HG03354 (cell line): ENCODE measurements around the gene HOXB6.

Experiments
- ATAC-seq: cut with Tn5 transposase; IDR thresholded peaks from one replicate; pipeline ENCODE4 v1.9.1; 2021; ENCODE audit warnings: mild to moderate bottlenecking; ENCODE audit not compliant: unreplicated experiment, poor library complexity, severe bottlenecking

Gene HOXB6

DNA sequence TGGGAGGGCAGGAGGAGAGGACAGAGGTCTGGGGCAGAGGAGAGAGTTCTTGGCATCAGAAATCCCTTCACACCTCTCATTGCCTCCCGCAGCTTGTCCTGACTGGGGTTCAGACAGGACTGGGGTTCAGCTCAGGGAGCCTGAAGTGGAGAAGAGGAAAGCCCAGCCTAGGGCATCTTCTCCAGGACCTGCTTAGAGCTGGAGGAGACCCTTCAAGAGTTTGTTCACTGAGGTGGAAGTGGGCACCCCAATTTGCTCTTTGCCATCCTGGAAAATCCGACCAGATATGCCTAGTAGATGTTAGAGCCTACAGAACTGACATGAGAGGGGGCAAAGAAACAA, 16.7 kb downstream of the HOXB6 start:
- ATAC-seq: no peak

DNA sequence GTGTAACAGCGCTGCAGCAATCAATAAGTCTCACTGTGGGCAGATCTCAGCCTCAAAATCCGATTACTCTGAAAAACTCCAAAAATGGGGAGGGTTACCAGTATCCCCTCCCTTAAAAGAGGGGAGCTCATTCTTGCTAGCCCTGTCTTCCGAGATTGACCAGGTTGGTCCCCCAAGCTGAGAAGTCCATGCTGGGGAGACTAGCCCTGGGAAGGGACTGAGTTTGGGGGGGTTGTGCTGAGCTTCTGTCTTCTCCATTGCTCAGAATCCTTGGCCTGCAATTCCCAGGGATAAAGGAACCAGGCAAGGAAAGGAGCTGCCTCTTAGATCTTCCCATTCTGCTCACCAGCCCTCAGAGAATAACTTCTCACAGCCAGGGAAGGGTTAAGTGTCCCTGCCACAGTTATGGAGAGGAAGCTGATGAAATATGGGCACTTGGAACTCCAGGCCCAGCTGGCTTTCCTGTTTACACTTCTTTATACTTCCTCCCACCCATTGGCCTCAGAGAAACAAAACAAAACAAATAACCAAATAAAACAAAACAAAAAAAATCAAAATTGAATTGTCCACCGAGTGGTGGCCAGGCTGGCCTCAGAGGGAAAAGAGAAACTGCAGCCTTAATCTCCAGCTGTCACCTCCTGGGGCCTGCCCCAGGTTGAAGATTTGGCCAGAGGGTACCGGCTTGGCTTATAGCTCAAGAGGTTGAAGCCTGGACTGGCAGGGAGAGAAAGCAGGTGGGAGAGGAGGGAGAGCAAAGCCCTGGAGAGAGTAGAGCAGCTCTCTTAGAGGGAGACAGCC, 17.3 kb downstream of the HOXB6 start:
- ATAC-seq: no peak

DNA sequence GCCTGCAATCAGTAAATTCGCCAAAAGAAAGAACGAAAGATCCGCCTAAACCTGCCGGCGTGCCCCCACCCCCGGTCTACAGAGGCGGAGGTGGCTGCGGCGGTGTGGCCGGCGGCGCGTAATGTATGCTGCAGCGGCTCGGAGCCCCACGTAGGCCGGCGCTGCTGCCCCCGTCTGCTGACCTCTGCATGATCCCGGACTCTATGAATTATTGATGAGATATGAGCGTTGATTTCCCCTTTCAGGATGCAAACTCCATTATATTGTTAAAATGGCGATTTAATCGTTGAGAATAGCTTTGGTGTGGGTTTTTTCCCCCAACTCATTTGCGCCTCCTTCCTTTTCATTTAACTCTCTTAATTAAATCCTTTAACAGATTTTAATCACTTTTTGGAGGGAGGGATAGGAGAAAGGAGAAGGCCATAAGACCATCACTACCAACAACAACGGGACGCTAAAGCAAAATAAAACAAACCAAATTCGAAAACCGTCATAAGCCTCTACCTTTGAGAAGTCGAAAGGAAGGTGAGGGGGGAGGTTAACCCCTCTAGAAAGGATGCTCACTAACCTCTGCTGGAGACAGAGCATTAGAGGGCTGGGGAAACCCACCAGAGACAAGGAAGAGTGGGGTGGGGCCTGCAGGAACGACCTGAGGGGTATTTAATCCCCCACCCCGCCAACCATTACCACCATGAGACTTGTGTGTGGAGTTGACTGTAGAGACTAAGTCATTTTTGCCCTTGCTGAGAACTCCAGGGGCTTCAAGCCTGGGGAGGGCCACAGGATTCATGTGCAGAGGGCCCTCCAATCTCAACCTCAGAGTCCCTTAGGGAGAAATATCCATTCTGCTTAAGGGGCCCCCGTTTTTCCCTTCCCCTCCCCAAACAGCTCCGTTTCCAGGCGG, 18.2 kb downstream of the HOXB6 start:
- ATAC-seq: no peak

DNA sequence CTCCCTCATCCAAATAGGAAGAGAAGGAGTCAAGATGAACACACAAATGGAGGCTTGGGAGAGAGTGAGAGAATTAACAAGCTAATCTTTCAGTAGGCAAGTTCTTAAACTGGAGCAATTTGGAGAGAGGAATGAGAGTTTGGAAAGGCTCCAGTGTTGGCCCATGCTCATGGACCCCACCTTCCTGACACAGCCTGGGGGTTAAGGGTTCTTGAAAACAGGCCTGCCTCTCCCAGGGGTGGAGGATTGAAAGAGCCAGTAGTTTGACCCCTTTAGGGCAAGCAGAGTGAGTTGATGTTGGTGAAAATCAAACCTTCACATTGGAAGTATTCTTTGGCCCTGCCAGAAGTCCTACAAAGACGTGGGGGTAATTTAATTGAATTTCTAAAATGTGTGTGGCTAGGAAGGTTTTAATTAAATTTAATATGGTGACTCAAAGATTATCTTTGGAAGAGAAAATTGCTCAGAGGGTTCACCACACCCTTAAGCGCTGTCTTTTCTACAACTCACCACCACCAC, 20.5 kb downstream of the HOXB6 start:
- ATAC-seq: no peak

DNA sequence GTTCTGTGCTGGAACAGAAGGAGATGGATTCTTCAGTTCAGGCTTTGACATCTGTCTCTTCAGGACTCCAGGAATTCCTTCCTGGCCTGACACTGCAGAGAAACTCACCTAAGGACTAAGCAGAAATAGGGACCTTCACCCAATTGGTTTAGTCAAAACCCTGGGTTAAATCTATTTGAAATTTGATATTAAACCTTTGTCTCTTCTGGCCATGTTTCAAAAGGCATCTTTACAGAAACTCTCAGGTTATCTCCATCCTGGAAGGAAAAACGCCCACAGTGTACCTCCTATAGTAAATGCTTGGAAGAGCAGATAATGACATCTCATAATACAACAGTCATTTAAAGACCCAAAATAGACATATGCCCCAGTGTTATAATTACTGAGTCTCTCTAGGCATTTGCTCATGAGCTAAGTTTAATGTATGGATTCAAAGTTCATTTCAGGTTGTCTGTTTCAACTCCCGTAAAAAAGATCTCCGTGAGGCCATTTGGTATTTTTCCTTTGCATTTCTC, 21.0 kb downstream of the HOXB6 start:
- ATAC-seq: no peak

DNA sequence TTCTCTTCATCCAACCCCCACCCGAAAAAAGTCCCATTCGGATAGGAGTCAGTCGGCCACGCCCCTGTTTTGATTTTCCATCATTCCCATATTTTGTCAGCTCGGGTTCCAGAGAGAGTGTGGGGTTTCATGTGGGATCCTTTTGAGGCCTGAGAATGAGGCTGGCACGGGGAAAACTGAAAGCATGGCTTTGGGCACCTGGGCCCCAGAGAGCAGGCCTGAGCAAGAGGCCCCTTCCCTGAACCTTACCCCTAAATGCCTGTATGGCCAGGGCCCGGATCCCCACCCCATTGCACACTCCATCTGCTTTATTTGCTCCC, 22.1 kb downstream of the HOXB6 start:
- no peak for ATAC-seq

DNA sequence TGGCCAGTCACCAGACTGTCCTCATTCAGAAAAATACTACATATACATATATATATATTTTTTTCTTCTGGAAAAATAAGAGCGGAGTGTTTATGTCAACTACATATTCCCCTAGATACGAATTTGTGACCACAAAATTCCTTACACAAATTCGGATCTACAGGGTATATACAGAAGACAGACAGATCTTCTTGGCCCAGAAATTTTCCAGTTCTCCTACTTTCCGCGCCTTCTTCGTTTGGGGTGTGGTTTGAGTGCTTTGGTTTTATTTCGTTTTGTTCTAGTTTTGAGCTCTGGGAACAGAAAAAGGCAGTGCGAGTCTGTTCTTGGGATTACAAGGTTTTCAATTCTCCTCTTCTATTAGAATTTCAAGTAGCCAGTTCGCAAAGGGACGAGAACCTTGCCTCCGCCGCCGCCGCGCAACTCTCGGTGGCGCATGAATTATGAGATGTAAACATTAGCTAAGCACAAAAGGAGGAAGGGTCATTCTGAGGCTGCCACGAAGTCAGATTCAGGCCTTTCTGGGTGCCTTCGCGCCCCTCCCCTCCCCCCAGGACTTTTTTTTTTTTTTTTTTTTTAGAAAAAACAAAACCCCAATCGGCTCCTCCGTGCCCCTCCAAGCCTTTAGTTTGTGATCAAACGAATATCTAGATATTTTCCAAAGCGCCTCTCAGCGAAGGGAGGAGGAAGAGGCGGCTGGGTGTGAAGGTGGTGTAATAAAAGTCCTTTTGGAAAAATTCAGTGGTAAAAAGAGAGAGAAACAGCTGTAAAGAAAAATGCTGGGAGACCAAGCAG, 24.8 kb downstream of the HOXB6 start:
- ATAC-seq: no peak

DNA sequence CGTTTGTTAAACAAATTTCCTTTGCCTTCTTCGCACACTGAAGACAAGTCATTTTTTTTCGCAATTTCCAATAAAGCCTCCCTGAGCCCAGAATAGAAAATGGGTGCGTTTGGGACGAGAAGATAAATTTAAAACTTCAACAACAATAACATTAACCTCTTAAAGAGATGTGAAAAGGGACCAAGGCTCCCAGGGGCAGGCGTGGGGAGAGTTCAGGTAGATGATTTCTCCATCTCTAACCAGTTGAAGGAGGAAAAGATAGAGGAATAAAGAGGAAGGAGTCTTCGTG, 25.4 kb downstream of the HOXB6 start:
- no peak for ATAC-seq

DNA sequence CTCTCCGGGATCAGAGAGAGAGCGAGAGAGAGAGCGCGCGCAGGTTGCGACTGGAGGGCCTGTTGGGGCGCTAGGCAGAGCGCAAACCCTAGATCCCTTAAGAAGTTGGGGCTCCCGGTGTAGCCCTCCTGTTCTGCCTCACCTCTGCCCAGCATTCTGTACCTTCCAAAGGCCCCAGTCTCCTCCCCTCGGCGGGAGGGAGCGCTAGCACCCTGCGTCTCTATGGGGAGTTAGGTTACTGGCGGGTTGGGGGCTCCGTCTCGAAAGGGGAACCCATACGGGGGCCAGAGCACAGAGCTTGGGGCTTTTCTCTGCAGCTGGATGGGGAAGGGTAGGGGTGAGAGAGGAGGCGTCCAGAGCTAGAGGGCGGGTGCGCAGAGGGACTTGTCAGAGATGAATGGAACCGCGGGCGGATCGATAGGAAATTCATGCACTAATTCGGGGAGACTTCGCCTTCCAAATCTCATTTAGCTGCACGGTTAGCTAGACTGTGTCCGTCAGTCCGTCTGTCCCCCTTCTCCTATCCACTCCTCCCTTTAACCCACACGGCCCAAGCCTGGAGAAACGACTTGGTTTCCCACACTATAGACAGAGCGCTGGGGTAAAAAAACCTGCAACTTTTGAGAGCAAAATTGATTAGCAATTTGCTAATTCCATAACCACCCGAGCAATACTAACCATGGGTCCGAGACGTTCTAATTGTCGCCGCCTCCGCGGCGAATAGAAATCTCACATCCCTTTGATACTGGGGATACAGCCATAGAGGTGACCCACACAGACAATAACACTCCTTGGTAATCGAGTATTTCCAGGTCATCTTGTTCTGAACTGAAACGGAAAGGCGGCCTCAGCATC, 25.9 kb downstream of the HOXB6 start:
- ATAC-seq: peak; percentile 30

DNA sequence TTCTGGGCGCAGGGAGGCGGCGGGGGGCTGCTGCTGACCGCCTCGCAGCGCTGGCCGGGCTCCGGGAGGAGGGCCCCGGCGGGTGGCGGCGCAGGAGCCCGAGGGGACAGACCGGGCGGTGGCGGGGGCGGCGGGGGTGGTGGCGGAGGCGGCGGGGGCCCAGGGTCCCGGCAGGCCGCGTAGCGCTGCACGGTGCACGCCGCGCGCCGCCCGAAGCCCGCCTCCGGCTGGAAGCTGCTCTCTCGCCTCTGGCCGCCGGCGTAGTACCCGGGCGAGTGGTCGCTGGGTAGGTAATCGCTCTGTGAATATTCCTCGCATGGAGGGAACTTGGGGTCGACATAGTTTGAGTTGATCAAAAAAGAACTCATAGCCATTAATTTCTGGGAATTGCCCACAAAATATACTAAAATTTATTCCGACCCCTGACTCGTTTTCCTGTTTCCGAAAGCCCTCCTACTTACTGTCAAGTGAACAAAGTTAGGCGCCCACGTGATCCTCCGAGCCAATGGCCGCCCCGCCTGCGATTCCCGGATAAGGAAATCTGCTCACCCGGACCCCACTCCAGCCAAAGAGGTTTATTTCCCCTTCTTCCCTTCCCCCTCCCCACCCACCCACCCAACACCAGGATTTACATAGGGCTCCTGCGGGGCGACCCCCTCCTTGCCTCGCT, 26.7 kb downstream of the HOXB6 start, which contains the start of gene HOXB4:
Gene HOXB4 (minus strand): TSS at position 405 of the 670 bp plus-strand sequence. CDS start 31 bp downstream, at position 374.
- ATAC-seq: peak; percentile 49

DNA sequence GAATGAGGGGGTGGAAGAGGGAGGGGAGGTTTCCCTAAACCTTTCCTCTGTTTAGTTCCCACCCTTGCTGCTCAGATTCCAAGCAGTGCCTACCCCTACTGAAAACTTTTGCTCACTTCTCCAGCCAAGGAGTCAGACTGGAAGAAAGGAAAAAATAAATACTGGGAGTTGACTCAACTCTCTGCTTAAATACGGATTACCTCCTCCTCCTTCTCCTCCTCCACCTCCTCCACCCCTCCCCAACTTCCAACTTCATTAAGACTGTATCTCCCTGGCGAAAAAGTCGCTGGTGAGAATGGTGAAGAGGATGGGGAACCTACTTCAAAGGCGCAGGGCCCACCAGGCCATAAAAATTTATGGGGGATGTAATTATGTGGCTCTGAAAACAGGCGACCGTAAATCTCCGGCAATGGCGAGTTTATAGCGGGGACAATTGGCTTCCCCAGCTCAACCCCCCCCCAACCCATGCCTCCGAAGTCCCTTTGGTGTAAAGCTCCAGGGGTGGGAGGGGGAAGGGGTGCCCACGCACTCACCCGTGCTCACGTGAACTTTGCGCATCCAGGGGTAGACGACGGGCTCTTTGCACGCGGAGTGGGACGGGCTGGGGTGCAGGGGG, 27.3 kb downstream of the HOXB6 start:
- ATAC-seq: peak; percentile 3

DNA sequence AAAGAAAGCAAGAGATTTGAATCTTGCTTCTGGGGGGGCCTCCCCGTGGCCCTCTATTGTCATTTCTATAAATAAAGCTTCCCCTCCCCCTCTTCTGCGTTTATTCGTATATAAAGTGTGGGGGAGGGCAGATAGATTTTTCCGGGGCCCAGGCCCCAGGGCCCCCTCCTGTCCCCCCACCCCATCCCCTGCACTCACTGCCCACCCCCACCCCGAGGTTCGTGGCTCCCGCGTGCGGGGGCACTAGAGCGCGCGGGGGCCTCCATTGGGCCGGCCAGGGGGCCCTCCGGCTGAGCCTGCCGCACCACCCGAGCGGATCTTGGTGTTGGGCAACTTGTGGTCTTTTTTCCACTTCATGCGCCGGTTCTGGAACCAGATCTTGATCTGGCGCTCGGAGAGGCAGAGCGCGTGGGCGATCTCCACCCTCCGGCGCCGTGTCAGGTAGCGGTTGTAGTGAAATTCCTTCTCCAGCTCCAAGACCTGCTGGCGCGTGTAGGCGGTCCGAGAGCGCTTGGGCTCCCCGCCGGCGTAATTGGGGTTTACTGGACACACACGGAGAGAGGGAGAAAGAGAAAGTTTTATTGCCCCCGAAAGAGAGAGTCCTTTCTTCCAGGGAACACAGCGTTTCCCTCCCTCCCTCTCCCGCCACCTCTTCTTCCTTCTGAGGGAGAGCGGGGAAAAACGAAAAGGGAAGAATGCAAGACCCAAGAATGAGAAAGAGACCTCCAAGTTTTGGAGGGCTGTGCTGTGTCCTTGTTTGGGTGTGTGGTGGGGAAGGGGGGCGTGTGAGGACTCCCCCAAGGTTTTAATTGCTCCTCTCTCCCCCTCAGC, 28.1 kb downstream of the HOXB6 start:
- no peak for ATAC-seq

DNA sequence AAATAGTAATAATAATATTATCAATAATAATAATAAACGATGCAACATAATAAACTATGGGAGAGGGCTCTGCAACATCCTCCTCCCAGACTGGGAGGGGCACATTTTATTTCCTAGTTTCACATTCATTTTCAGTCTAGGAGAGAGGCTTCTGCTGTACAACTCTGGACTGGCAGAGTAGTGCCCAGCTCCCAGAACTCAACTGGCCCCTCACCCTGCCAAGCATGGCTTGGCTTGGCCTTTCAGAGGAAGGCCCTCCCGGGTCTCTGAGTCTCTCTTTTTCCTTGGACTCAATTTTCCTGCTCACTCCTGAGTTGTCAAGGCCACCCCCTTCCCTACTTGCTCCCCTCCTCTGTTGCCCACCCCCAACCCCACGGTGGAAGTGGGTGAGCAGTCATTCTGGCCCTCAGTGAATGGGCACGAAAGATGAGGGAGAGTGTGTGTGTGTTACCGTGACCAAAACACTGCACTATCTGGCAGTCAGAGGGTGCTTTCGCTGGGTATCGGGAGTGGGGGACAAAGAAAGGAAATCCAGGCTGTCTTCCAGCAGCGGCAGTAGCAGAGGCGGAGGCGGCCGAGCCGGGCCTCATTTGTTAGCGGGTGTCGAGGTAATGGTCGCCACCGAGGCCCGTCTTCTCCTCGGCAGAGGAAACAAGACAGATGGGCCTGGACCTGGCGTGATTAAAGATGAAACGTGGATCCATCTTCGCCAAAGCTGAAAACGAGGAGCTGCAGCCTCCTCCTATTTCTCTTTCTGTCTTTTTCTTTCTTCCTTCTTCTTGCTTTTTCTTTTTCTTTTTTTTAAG, 28.9 kb downstream of the HOXB6 start:
- no peak for ATAC-seq

DNA sequence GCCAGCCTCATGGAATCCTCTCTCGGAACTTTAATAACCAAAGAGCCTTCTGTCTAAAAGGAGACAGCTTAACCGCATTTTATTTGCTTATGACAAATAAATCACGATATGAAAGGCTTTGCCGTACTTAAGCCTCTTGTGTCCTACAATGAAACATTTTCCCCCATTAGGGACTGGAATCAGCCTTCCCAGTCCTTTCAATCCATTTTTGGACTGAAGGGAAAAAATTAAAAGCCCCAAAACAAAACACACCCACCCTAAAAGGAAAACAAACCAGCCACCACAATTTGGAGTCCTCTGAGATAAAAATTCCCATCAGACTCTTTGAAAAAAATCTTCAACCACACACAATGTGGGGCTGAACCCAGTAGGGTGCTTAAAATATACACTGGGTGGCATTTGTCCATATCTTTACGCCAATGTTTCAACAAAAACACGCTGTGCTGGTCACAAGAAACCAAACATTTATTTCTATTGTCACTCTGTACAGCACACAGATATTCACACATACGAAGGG, 29.7 kb downstream of the HOXB6 start:
- ATAC-seq: no peak

DNA sequence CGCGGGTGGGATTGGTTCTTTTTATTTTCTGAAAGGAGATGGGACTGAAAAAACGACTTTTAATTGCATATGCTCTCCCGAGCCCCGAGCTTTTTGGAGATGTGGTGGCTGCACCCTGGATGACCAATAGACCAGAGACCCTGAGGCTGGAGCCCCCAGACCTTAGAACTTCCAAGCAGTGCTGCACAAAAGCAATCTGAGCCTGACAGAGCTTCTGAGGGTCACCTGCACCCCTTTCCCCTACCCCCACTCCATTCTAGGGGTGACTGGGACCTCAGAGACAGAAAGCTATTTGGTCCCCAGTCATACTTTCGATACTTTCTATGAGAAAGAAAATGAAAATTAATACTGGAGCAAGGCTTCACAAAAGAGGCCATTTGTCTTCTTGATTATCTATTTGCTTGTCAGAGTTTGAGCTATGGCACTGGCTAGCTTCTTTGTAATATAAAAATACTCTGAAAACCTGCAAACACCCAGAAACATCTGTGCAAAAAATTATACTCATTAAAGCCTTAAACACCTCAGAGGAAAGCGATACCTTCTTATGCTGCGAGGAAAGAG, 30.2 kb downstream of the HOXB6 start:
- ATAC-seq: no peak

DNA sequence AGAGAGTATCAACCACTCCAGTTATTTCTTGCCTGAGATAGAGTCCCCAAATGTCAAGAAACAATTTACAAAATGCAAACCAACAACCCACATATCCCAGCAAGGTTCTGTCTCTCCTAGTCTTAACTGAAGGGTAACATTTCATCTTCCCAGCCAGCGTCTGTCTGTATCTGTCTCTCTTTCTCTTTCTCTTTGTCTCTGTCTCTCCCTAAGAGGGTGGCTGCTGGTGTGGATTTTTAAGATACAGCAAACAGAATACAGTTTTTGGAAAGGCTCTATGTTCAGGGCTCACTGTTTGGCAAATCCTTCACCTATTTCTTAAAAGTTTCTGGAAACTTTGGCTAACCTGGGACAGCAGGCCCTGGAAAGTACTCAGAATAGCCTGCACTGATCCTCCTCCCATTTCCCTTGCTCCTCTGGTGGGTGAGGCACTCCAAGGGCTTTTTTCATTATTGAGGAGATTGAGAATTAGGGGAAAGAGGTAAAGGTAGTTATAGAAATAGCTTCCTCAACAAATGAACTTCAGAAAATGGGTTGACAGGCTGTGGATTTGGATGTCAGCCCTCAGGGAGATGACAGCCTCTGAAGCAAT, 32.9 kb downstream of the HOXB6 start:
- ATAC-seq: no peak
